BLaER1 (cell line): ENCODE measurements around the gene ZNF394.

Experiments
- H3K27ac ChIP-seq: shearing (Covaris generic); formaldehyde crosslinking; 2 replicates; pipeline ENCODE4 v1.8.1; 2022
- H3K27me3 ChIP-seq: shearing (Covaris generic); formaldehyde crosslinking; 2 replicates; pipeline ENCODE4 v1.8.1; 2022
- H3K36me3 ChIP-seq: shearing (Covaris generic); formaldehyde crosslinking; 2 replicates; pipeline ENCODE4 v1.8.1; 2022
- H3K4me1 ChIP-seq: shearing (Covaris generic); formaldehyde crosslinking; 2 replicates; pipeline ENCODE4 v1.8.1; 2022
- H3K4me2 ChIP-seq: shearing (Covaris generic); formaldehyde crosslinking; 2 replicates; pipeline ENCODE4 v1.8.1; 2022
- H3K4me3 ChIP-seq: shearing (Covaris generic); formaldehyde crosslinking; 2 replicates; pipeline ENCODE4 v1.8.1; 2022
- H3K9ac ChIP-seq: shearing (Covaris generic); formaldehyde crosslinking; 2 replicates; pipeline ENCODE4 v1.8.1; 2022
- H3K9me3 ChIP-seq: shearing (Covaris generic); formaldehyde crosslinking; 2 replicates; pipeline ENCODE4 v1.8.1; 2022
- H4K20me1 ChIP-seq: shearing (Covaris generic); formaldehyde crosslinking; 2 replicates; pipeline ENCODE4 v1.8.1; 2022
- Cebpa-rat ChIP-seq: shearing (Covaris generic); IDR thresholded peaks from 2 replicates; pipeline ENCODE4 v1.8.1; 2022

The ZNF394 gene

GRCh38 chr7:99469381-99470065, 30.6 kb downstream of the ZNF394 start:
- TF ChIP-seq Cebpa-rat, result no peak
- Histone ChIP-seq H3K9me3 (no peaks in the 10 kb centered on the region), H3K27me3 (no peaks in the 10 kb centered on the region), H3K36me3 (peaks cover 2% of the 10 kb centered on the region; the same call in 1 of the 2 replicates), H3K9ac (no peak overlapping the region), H3K4me2 (no peak overlapping the region), H3K4me3 (no peak overlapping the region), H3K27ac (no peak overlapping the region), H3K4me1 (peaks cover 33% of the 10 kb centered on the region), H4K20me1 (0 out of 2 replicates have a peak, but pooled peaks cover 1% of the 10 kb centered on the region)

- peaks cover 6% of the 10 kb centered on the region for H4K20me1 ChIP-seq
- no peak overlapping the region for H3K27ac ChIP-seq
- H3K4me1 ChIP-seq, result peaks cover 33% of the 10 kb centered on the region
- no peak for TF ChIP-seq Cebpa-rat
- no peak overlapping the region for H3K4me3 ChIP-seq
- H3K9me3 ChIP-seq, result no peaks in the 10 kb centered on the region
- no peak overlapping the region for H3K4me2 ChIP-seq
- no peak overlapping the region for H3K9ac ChIP-seq
- no peaks in the 10 kb centered on the region for H3K27me3 ChIP-seq
- H3K36me3 ChIP-seq, result peaks cover 13% of the 10 kb centered on the region
Measured at GRCh38 chr7:99468336-99468918, 31.7 kb downstream of the ZNF394 start.

DNA sequence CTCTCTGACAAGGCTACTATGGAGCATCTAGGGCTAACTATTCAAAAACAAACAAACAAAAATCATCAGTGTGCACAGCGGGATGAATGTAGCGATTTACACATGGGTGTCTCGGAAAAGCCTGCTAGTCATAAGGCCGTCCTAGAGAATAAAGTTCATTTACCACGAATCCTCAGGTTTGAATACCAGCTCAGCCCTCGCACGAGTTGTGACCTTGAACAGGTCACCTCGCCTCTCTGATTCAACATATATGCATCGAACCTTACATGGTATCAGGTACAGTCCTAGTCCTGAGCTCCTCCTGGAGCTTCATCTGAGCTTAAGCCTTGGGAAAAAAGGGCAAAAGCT, 34.7 kb downstream of the ZNF394 start:
- Histone ChIP-seq H3K9me3 (no peaks in the 10 kb centered on the region), H3K4me3 (peak overlapping the region; percentile 91), H3K9ac (peak overlapping the region; percentile 96), H3K4me1 (peaks cover 39% of the 10 kb centered on the region), H3K27me3 (no peaks in the 10 kb centered on the region), H4K20me1 (peaks cover 36% of the 10 kb centered on the region), H3K36me3 (peaks cover 44% of the 10 kb centered on the region), H3K4me2 (peak overlapping the region; percentile 84), H3K27ac (peak overlapping the region; percentile 93)
- no peak for TF ChIP-seq Cebpa-rat

- H3K4me1 ChIP-seq, result peaks cover 40% of the 10 kb centered on the region
- no peak overlapping the region for H3K27ac ChIP-seq
- H3K27me3 ChIP-seq, result no peaks in the 10 kb centered on the region
- TF ChIP-seq Cebpa-rat, result no peak
- no peak overlapping the region for H3K4me3 ChIP-seq
- H3K36me3 ChIP-seq, result peaks cover 85% of the 10 kb centered on the region
- peaks cover 78% of the 10 kb centered on the region for H4K20me1 ChIP-seq
- H3K4me2 ChIP-seq, result no peak overlapping the region
- H3K9ac ChIP-seq, result no peak overlapping the region
- no peaks in the 10 kb centered on the region for H3K9me3 ChIP-seq
Measured at GRCh38 chr7:99461221-99461620, 38.9 kb downstream of the ZNF394 start.

- Histone ChIP-seq H4K20me1 (peaks cover 84% of the 10 kb centered on the region), H3K9ac (no peak overlapping the region), H3K4me2 (no peak overlapping the region), H3K36me3 (peaks cover 91% of the 10 kb centered on the region), H3K4me3 (no peak overlapping the region), H3K4me1 (peaks cover 39% of the 10 kb centered on the region), H3K27me3 (no peaks in the 10 kb centered on the region), H3K9me3 (no peaks in the 10 kb centered on the region), H3K27ac (no peak overlapping the region)
- no peak for TF ChIP-seq Cebpa-rat
Measured at GRCh38 chr7:99460651-99461050, 39.4 kb downstream of the ZNF394 start.

- no peak overlapping the region for H3K9ac ChIP-seq
- H3K4me3 ChIP-seq, result no peak overlapping the region
- H3K27me3 ChIP-seq, result no peaks in the 10 kb centered on the region
- H3K4me2 ChIP-seq, result no peak overlapping the region
- no peak for TF ChIP-seq Cebpa-rat
- H3K9me3 ChIP-seq, result no peaks in the 10 kb centered on the region
- no peak overlapping the region for H3K27ac ChIP-seq
- H3K36me3 ChIP-seq, result peaks cover 100% of the 10 kb centered on the region
- peaks cover 99% of the 10 kb centered on the region for H4K20me1 ChIP-seq
- H3K4me1 ChIP-seq, result peaks cover 25% of the 10 kb centered on the region
Measured at GRCh38 chr7:99459087-99459486, 41.0 kb downstream of the ZNF394 start.

GRCh38 chr7:99457650-99458493, 42.2 kb downstream of the ZNF394 start:
- H3K9ac ChIP-seq, result peak overlapping the region; percentile 45; the same call in 1 of the 2 replicates
- no peak overlapping the region for H3K4me2 ChIP-seq
- peaks cover 100% of the 10 kb centered on the region for H3K36me3 ChIP-seq
- TF ChIP-seq Cebpa-rat, result no peak
- no peak overlapping the region for H3K4me3 ChIP-seq
- no peaks in the 10 kb centered on the region for H3K27me3 ChIP-seq
- peaks cover 100% of the 10 kb centered on the region for H4K20me1 ChIP-seq
- H3K4me1 ChIP-seq, result peaks cover 13% of the 10 kb centered on the region
- H3K27ac ChIP-seq, result no peak overlapping the region
- no peaks in the 10 kb centered on the region for H3K9me3 ChIP-seq

DNA sequence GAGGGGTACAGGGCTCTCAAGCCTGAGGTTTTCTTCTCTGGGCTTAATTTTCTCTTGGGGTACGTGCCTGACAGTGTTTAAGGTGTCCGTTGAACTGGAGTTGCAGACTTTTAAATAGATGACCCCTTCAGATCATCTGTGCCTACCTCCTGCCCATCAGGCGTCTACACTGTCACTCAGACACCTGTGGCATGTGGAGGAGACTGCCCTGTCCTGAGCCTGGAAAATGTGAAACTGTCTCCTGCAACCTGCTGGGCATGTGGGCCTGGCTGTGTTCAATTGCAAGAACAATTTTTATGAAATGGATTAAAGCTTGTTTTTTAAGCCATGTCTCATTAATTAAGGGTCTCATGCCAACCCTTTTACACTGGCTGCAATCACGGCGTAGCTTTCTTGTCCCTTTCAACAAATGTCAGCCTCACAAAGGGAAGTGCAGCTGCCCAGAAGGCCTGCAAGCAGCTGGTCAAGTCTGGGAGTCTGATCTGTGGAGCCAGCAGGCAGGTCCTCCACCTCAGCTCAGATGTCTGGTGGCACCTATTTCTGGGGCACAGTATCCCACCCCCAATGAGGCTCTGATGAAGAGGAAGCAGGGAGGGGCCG, 42.9 kb downstream of the ZNF394 start:
- Histone ChIP-seq H3K36me3 (peaks cover 100% of the 10 kb centered on the region), H3K27me3 (no peaks in the 10 kb centered on the region), H3K9me3 (no peaks in the 10 kb centered on the region), H3K4me2 (no peak overlapping the region), H3K27ac (no peak overlapping the region), H4K20me1 (peaks cover 100% of the 10 kb centered on the region), H3K4me1 (peaks cover 13% of the 10 kb centered on the region), H3K4me3 (no peak overlapping the region), H3K9ac (no peak overlapping the region)
- no peak for TF ChIP-seq Cebpa-rat

- no peak overlapping the region for H3K4me3 ChIP-seq
- no peak overlapping the region for H3K4me2 ChIP-seq
- no peak overlapping the region for H3K9ac ChIP-seq
- peaks cover 8% of the 10 kb centered on the region for H3K4me1 ChIP-seq
- H3K27me3 ChIP-seq, result no peaks in the 10 kb centered on the region
- no peaks in the 10 kb centered on the region for H3K9me3 ChIP-seq
- H4K20me1 ChIP-seq, result peaks cover 100% of the 10 kb centered on the region
- peaks cover 100% of the 10 kb centered on the region for H3K36me3 ChIP-seq
- no peak overlapping the region for H3K27ac ChIP-seq
- TF ChIP-seq Cebpa-rat, result no peak
Measured at GRCh38 chr7:99456288-99456687, 43.8 kb downstream of the ZNF394 start.
